Memory B cell (primary cell): ENCODE measurements around the gene GCG.

Experiments
- ATAC-seq: fragments of 150-1000 bp; cut with Tn5 transposase; 2 replicates; pipeline ENCODE4 v1.10.0; 2021; ENCODE audit warnings: low read depth, mild to moderate bottlenecking, moderate library complexity
- DNase-seq, 2 donors: peaks; one replicate each; pipeline ENCODE4 v3.0.0; 2022; ENCODE audit warnings: low spot score in 2 of 2
- H3K27ac Mint-ChIP-seq: one replicate; pipeline ENCODE4 v1.8.0; 2022; ENCODE audit warnings: mild to moderate bottlenecking, moderate library complexity, mixed read lengths
- H3K27me3 Mint-ChIP-seq: one replicate; pipeline ENCODE4 v1.8.0; 2022; ENCODE audit warnings: mixed read lengths
- H3K36me3 Mint-ChIP-seq: one replicate; pipeline ENCODE4 v1.8.0; 2022; ENCODE audit warnings: mild to moderate bottlenecking, mixed read lengths
- H3K4me1 Mint-ChIP-seq: one replicate; pipeline ENCODE4 v1.8.0; 2022; ENCODE audit warnings: mixed read lengths
- H3K4me3 Mint-ChIP-seq: one replicate; pipeline ENCODE4 v1.8.0; 2022; ENCODE audit warnings: mild to moderate bottlenecking, moderate library complexity, mixed read lengths
- H3K9me3 Mint-ChIP-seq: one replicate; pipeline ENCODE4 v1.8.0; 2022; ENCODE audit warnings: mixed read lengths

GCG gene

GRCh38 chr2:162126111-162126519 lies 25.9 kb downstream of the GCG start:
- Mint-ChIP-seq H3K4me3 (no peak overlapping the region), H3K27me3 (no peaks in the 10 kb centered on the region), H3K4me1 (peaks cover 12% of the 10 kb centered on the region), H3K36me3 (no peaks in the 10 kb centered on the region), H3K27ac (no peak overlapping the region), H3K9me3 (no peaks in the 10 kb centered on the region)
- DNase-seq (peak in 1 of 2 donors; percentile 30), ATAC-seq (peak; percentile 97)

DNA sequence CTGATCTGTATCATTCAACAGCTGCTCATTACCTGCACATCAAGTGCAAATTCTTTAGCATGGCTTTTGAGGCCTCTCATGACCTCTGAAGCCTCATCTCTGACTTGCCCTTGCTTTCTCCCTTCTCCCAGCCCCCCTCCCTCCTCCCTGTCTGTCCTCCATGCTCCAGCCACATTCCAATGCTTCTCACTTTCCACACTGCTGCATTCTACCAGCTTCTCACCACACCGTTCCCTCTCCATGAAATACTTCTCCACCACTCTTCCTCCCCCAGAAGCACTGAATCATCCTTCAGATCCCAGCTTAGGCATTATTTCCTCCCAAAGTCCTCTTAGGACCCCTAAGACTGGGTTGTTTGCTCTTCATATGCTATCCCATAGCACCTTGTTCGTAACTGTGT lies 26.9 kb downstream of the GCG start:
- no peak overlapping the region for H3K27ac Mint-ChIP-seq
- H3K4me3 Mint-ChIP-seq, result no peak overlapping the region
- DNase-seq, result no peak

GRCh38 chr2:162123806-162124758 lies 28.0 kb downstream of the GCG start:
- H3K36me3 Mint-ChIP-seq, result no peaks in the 10 kb centered on the region
- DNase-seq (peak in 1 of 2 donors; percentile 58), ATAC-seq (peak; percentile 25)
- no peak overlapping the region for H3K27ac Mint-ChIP-seq
- no peaks in the 10 kb centered on the region for H3K27me3 Mint-ChIP-seq
- H3K9me3 Mint-ChIP-seq, result no peaks in the 10 kb centered on the region
- H3K4me1 Mint-ChIP-seq, result peaks cover 12% of the 10 kb centered on the region
- H3K4me3 Mint-ChIP-seq, result no peak overlapping the region

More for the DNA sequence above, 26.9 kb downstream of the GCG start:
- no peaks in the 10 kb centered on the region for H3K27me3 Mint-ChIP-seq
- no peak for ATAC-seq
- H3K9me3 Mint-ChIP-seq, result no peaks in the 10 kb centered on the region
- H3K36me3 Mint-ChIP-seq, result no peaks in the 10 kb centered on the region
- peaks cover 12% of the 10 kb centered on the region for H3K4me1 Mint-ChIP-seq

DNA sequence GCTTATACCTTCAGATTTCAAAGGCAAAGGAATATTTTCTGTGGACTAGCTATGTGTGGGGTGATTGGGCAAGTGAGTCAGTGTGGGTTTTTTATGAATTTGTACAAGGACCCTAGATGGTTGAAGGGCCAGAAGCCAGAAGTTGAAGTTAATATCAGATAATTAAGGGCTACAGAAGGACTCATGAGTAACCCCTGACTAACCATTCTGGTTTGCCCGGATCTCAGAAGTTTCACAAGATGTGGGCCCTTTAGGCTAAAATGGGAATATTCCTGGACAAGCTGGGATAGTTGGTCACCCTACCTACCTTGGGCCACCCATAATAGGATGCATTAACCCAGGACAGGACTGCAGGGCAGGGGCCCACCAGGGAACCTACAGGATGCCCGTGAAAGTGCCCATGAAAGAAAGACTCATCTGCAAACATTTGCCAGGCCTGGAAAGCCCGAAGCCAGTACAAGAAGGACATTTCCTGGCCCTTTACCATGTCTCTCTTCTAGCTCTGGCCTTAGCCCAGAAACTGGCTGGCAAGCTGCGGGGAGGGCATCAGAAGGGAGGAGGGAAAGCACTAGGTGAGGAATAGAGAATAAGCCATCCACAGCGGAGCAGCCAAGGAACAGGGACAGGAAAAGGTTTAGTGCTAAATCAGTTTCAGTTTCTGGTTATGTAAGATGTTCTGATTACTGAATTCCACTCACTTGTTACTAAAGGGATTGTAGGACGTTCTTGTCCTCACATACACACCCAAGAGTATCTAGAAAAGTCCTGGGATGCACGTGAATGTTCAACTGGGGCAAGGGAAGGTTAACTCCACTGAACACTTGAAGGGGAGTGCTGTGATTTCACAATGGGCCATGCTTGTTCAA lies 33.6 kb downstream of the GCG start:
- DNase-seq, result no peak
- Mint-ChIP-seq H3K36me3 (no peaks in the 10 kb centered on the region), H3K27ac (no peak overlapping the region), H3K4me3 (no peak overlapping the region), H3K27me3 (peaks cover 3% of the 10 kb centered on the region), H3K9me3 (peaks cover 4% of the 10 kb centered on the region), H3K4me1 (no peaks in the 10 kb centered on the region)
- ATAC-seq, result no peak

GRCh38 chr2:162116352-162116751 lies 35.7 kb downstream of the GCG start:
- no peaks in the 10 kb centered on the region for H3K4me1 Mint-ChIP-seq

GRCh38 chr2:162115076-162115475 lies 37.0 kb downstream of the GCG start:
- Mint-ChIP-seq H3K27me3 (peaks cover 7% of the 10 kb centered on the region), H3K9me3 (peaks cover 4% of the 10 kb centered on the region), H3K27ac (no peak overlapping the region), H3K36me3 (no peaks in the 10 kb centered on the region), H3K4me1 (no peaks in the 10 kb centered on the region), H3K4me3 (no peak overlapping the region)
- ATAC-seq, result no peak
- DNase-seq, result no peak

More at GRCh38 chr2:162116352-162116751, 35.7 kb downstream of the GCG start:
- H3K9me3 Mint-ChIP-seq, result peaks cover 4% of the 10 kb centered on the region
- no peak overlapping the region for H3K27ac Mint-ChIP-seq
- no peak for DNase-seq
- H3K36me3 Mint-ChIP-seq, result no peaks in the 10 kb centered on the region
- no peak for ATAC-seq
- H3K27me3 Mint-ChIP-seq, result peaks cover 5% of the 10 kb centered on the region
- H3K4me3 Mint-ChIP-seq, result no peak overlapping the region

DNA sequence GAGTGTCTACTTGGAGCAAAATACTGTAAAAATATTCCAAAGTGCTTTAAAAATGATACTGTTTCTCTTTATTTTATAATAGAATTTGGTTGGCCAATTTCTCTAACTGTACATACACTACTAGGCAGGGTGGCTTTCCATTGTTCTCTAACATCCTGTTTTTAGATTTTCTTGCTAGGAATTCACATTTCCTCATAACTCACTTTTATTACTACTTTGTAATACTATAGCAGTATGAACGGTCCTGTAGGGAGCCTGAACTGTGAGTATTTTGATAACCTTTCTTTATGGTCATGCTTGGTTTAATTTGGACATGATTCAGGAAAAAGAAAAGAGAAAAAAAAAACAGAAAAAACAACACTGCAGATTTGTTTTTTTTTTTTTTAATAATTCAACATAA lies 37.8 kb downstream of the GCG start:
- H3K27ac Mint-ChIP-seq, result no peak overlapping the region
- no peaks in the 10 kb centered on the region for H3K4me1 Mint-ChIP-seq
- no peak overlapping the region for H3K4me3 Mint-ChIP-seq
- H3K9me3 Mint-ChIP-seq, result peaks cover 4% of the 10 kb centered on the region
- H3K27me3 Mint-ChIP-seq, result peaks cover 7% of the 10 kb centered on the region
- ATAC-seq (no peak), DNase-seq (no peak)
- no peaks in the 10 kb centered on the region for H3K36me3 Mint-ChIP-seq

- Mint-ChIP-seq H3K4me1 (no peaks in the 10 kb centered on the region), H3K4me3 (no peak overlapping the region), H3K36me3 (no peaks in the 10 kb centered on the region), H3K27me3 (peaks cover 7% of the 10 kb centered on the region), H3K27ac (no peak overlapping the region), H3K9me3 (peaks cover 4% of the 10 kb centered on the region)
- ATAC-seq (no peak), DNase-seq (no peak)
These were observed 38.3 kb downstream of the GCG start for GRCh38 chr2:162113776-162114168.

GRCh38 chr2:162113088-162113775 lies 38.8 kb downstream of the GCG start:
- Mint-ChIP-seq H3K4me3 (no peak overlapping the region), H3K27ac (no peak overlapping the region), H3K9me3 (peaks cover 4% of the 10 kb centered on the region), H3K4me1 (no peaks in the 10 kb centered on the region), H3K36me3 (no peaks in the 10 kb centered on the region), H3K27me3 (peaks cover 8% of the 10 kb centered on the region)
- no peak for DNase-seq
- ATAC-seq, result no peak

DNA sequence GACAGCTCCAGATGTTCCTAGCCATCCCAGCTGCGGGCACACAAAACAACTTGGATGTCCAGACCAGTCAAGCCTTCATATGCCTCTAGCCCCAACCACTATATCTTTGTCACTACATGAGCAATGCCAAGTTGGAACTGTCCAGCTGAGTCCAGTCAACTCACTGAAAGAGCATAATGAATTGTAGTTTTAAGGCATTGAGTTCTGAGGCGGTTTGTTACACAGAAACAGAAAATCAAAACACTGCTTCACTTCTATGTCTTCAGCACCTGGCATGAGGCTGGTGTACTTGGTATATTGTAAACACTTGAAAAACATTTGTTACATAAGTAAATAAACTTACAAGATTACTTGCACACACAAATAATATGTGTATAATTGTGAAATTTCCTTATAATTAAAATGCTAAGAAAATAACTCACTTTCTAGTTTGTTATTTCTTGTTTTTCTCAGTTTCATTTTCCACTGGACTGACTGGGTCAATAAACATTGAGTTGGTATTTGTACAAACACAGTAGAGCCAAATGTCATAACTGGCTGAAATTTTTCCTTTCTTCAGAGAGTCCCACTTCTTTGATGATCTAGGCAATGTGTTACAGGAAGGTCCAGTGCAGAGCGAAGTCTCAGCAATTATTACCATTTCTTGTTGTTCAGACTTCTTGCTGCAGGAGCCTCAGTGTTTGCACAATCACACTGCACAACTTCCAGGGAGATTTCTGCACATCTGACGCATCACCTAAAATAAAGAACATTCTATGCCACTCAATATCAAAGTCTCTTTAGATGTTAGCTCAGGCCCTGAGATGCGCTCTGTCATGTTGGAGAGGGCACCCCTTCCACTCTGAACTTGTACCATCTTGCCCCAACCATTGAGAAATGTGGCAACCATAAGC lies 39.8 kb downstream of the GCG start:
- Mint-ChIP-seq H3K27me3 (peaks cover 11% of the 10 kb centered on the region), H3K4me1 (no peaks in the 10 kb centered on the region), H3K9me3 (peaks cover 4% of the 10 kb centered on the region), H3K36me3 (no peaks in the 10 kb centered on the region), H3K4me3 (no peak overlapping the region), H3K27ac (no peak overlapping the region)
- no peak for DNase-seq
- no peak for ATAC-seq

- no peaks in the 10 kb centered on the region for H3K9me3 Mint-ChIP-seq
- DNase-seq (no peak), ATAC-seq (no peak)
- no peaks in the 10 kb centered on the region for H3K36me3 Mint-ChIP-seq
- no peak overlapping the region for H3K27ac Mint-ChIP-seq
- no peak overlapping the region for H3K4me3 Mint-ChIP-seq
- H3K27me3 Mint-ChIP-seq, result peaks cover 9% of the 10 kb centered on the region
- no peaks in the 10 kb centered on the region for H3K4me1 Mint-ChIP-seq
These were observed 44.6 kb downstream of the GCG start for GRCh38 chr2:162107361-162107901.

DNA sequence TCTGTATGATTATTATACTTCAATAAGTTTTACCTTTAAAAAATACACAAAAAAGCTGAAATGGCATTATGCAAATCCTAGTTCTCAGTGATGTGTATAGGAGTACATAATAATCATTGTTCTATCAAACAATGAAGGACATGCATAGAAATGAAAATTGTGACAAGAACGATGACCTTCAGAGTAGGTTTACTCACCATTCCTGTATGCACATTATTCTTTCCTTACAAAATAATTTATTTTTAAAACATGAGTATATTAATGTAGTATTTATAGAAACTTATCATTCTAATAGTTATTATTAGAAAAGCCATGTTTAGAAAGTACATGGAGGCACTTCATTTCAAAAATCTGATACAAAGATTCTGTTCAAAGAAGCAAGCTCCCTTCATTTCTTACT lies 45.3 kb downstream of the GCG start:
- no peak overlapping the region for H3K4me3 Mint-ChIP-seq

DNA sequence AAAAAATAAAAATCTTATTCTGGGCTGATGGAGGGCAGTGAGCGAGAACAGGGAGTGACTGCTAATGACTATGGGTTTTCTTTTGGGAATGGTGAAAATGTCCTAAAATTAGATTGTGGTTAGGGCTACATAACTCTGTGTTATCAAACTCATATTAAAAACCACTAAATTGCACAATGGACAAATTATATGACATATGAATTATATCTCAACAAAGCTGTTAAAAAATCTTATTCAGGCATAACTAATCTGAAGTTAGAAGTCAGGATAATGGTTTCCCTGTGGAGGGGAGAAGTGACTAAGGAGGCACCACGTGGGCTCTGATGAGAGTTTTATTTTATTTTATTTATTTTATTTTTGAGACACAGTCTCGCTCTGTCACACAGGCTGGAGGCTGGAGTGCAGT lies 45.9 kb downstream of the GCG start:
- H3K27ac Mint-ChIP-seq, result no peak overlapping the region
- H3K27me3 Mint-ChIP-seq, result peaks cover 7% of the 10 kb centered on the region
- H3K36me3 Mint-ChIP-seq, result no peaks in the 10 kb centered on the region
- DNase-seq, result no peak
- ATAC-seq, result no peak
- H3K9me3 Mint-ChIP-seq, result no peaks in the 10 kb centered on the region
- H3K4me3 Mint-ChIP-seq, result no peak overlapping the region
- no peaks in the 10 kb centered on the region for H3K4me1 Mint-ChIP-seq

More for the DNA sequence above, 45.3 kb downstream of the GCG start:
- Mint-ChIP-seq H3K27me3 (peaks cover 9% of the 10 kb centered on the region), H3K4me1 (no peaks in the 10 kb centered on the region), H3K27ac (no peak overlapping the region), H3K36me3 (no peaks in the 10 kb centered on the region), H3K9me3 (no peaks in the 10 kb centered on the region)
- no peak for DNase-seq
- ATAC-seq, result no peak
